NT2/D1 (cell line): Measurements from ENCODE around the gene PIP5KL1.
A peak's percentile ranks its signal among the peaks of the same experiment; 100 is the strongest.

Source experiments
- SUZ12 ChIP-seq: IDR thresholded peaks from 2 replicates; pipeline ENCODE4 v1.6.1; 2011; ENCODE audit not compliant: insufficient read length, insufficient read depth; ENCODE audit errors: extremely low read depth
- YY1 ChIP-seq: IDR thresholded peaks from 2 replicates; pipeline ENCODE4 v1.6.1; 2011; ENCODE audit not compliant: insufficient read length, insufficient read depth
- ZNF274 ChIP-seq: IDR thresholded peaks from 2 replicates; pipeline ENCODE4 v1.6.1; 2011; ENCODE audit warnings: mild to moderate bottlenecking, low read depth, low read length

DNA sequence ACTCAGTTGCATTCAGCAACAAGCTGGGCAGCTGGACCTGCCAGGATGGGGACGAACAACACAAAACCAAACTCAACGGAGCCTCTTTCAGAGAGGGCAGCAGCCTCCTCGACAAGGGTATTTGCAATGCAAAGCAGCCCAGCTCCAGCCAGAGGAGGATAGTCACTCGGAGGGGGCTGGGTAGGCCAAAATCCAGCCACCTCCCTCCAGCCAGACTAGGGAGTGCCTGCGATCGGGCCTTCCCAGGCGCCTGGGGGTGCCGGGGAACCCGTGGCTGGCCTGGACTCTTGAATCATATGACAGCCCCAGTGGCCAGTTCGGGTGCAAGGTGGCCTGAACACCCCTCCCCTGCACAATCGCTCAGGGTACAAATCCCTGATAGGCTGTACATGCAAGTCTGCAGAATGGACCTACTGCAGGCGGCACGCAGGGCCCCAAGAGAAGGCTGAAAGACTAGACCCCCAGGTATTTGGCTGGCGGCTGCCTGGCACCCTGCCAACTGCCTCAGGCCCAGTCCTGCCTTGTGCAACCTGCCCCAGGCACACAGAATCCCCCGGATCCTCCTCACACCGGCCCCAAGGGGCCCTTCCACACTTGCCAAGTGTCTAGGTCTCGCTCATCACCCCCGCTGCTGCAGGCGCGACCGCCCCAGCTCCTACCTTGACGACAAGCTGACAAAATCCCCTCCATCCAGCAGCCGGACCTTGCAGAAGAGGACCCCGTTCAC, 48.9 kb upstream of the PIP5KL1 start:
- TF ChIP-seq SUZ12 (no peak), ZNF274 (no peak), YY1 (peak; percentile 7)
